GM18511 (cell line): ENCODE results near the gene ZNF343.
A peak's percentile ranks its signal among the peaks of the same experiment; 100 is the strongest.
"Not testable (repeated sequence)": the region's sequence is repeated elsewhere in the genome, so short reads cannot be mapped to it uniquely, and the experiment has no call there.

ENCODE experiments used
- ATAC-seq: cut with Tn5 transposase; IDR thresholded peaks from one replicate; pipeline ENCODE4 v1.9.1; 2021; ENCODE audit warnings: mild to moderate bottlenecking, moderate library complexity; ENCODE audit not compliant: unreplicated experiment

The ZNF343 gene

GRCh38 chr20:2521369-2522305, 12.9 kb upstream of the ZNF343 start:
- ATAC-seq, result no peak

- no peak for ATAC-seq
Measured at GRCh38 chr20:2520617-2521016, 11.9 kb upstream of the ZNF343 start.

- no peak for ATAC-seq
Measured at GRCh38 chr20:2519115-2519809, 10.5 kb upstream of the ZNF343 start.

GRCh38 chr20:2518558-2518957, 9.8 kb upstream of the ZNF343 start:
- ATAC-seq, result no peak

GRCh38 chr20:2518096-2518495, 9.4 kb upstream of the ZNF343 start:
- ATAC-seq, result no peak

GRCh38 chr20:2516399-2516798, 7.7 kb upstream of the ZNF343 start:
- no peak for ATAC-seq

GRCh38 chr20:2515203-2515602, 6.5 kb upstream of the ZNF343 start:
- no peak for ATAC-seq

GRCh38 chr20:2509794-2510193, 1.1 kb upstream of the ZNF343 start:
- ATAC-seq, result no peak

- ATAC-seq, result no peak
Measured at GRCh38 chr20:2509468-2509781, 710 bp upstream of the ZNF343 start.

- ATAC-seq, result peak; percentile 24
Measured at GRCh38 chr20:2507875-2508630, 662 bp downstream of the ZNF343 start.

- ATAC-seq, result no peak
Measured at GRCh38 chr20:2507464-2507863, 1.3 kb downstream of the ZNF343 start.

- not testable (repeated sequence) for ATAC-seq
Measured at GRCh38 chr20:2506426-2506825, 2.3 kb downstream of the ZNF343 start.

- not testable (repeated sequence) for ATAC-seq
Measured at GRCh38 chr20:2504803-2505202, 3.9 kb downstream of the ZNF343 start.

- not testable (repeated sequence) for ATAC-seq
Measured at GRCh38 chr20:2502808-2503384, 5.8 kb downstream of the ZNF343 start.

GRCh38 chr20:2485661-2486060, 23.1 kb downstream of the ZNF343 start:
- ATAC-seq, result no peak

GRCh38 chr20:2485080-2485479, 23.6 kb downstream of the ZNF343 start:
- ATAC-seq, result no peak

- no peak for ATAC-seq
Measured at GRCh38 chr20:2483504-2483903, 25.2 kb downstream of the ZNF343 start.

GRCh38 chr20:2480381-2480780, 28.3 kb downstream of the ZNF343 start:
- no peak for ATAC-seq

- no peak for ATAC-seq
Measured at GRCh38 chr20:2476742-2477615, 31.7 kb downstream of the ZNF343 start.
